SK-N-SH (cell line): ENCODE data around the gene LNX2. TPM values are rescaled to one million over a fixed set of nuclear protein-coding genes. Genes with fewer than 3 reads are reported as not detected.

Experiments
- CTCF ChIA-PET: fragments of 300-600, 350-600 bp; formaldehyde crosslinking; extraction: SDS; loops from one replicate; lab custom pipeline; 2021; lab: Yijun Ruan, JAX
- POLR2A ChIA-PET: fragments of 350-600 bp; sonication (Branson Sonifier 250); formaldehyde crosslinking; extraction: SDS; loops from one replicate; lab custom pipeline; 2020; ENCODE audit warnings: antibody characterized with exemption, inconsistent platforms; lab: Yijun Ruan, JAX
- DNase-seq: peaks from one replicate; pipeline ENCODE4 v3.0.0; 2012
- H2AFZ ChIP-seq: fragments of 200-600 bp; sonication (generic); 2 replicates; pipeline ENCODE4 v1.8.1; 2016; ENCODE audit warnings: antibody characterized with exemption, mild to moderate bottlenecking, low read depth
- H3F3A ChIP-seq: fragments of 200-600 bp; sonication (generic); replicated peaks from 2 replicates; pipeline ENCODE3; 2016; ENCODE audit warnings: antibody characterized with exemption, mild to moderate bottlenecking; ENCODE audit not compliant: insufficient read depth
- H3K27ac ChIP-seq, 2 experiments: fragments of 200-500 bp in 1 of 2; fragments of 200-600 bp in 1 of 2; sonication (Bioruptor generic) in 1 of 2; sonication (generic), shearing (Covaris generic) in 1 of 2; 2 replicates each; pipeline versions ENCODE4 v1.5.1 to v1.6.1; 2014 to 2016; ENCODE audit warnings: low read depth in 2 of 2, inconsistent platforms in 1 of 2, low read length in 1 of 2, mild to moderate bottlenecking in 1 of 2, mixed read lengths in 1 of 2
- H3K27me3 ChIP-seq: fragments of 200-600 bp; sonication (generic), shearing (Covaris generic); 2 replicates; pipeline ENCODE4 v1.6.1; 2016; ENCODE audit warnings: mixed run types; ENCODE audit not compliant: insufficient read depth
- H3K36me3 ChIP-seq, 2 experiments: fragments of 200-500 bp in 1 of 2; fragments of 200-600 bp in 1 of 2; sonication (Bioruptor generic) in 1 of 2; sonication (generic) in 1 of 2; replicated peaks in 1 of 2; 2 replicates each; pipeline versions ENCODE3 to v1.5.1; 2014 to 2016; ENCODE audit warnings: low read length in 1 of 2, mild to moderate bottlenecking in 1 of 2; ENCODE audit not compliant: insufficient read depth in 2 of 2, control insufficient read depth in 1 of 2
- H3K4me1 ChIP-seq, 2 experiments: fragments of 200-500 bp in 1 of 2; fragments of 200-600 bp in 1 of 2; sonication (Bioruptor generic) in 1 of 2; sonication (generic), shearing (Covaris generic) in 1 of 2; 2 replicates each; pipeline versions ENCODE4 v1.5.1 to v1.6.1; 2014 to 2016; ENCODE audit warnings: low read depth in 1 of 2, low read length in 1 of 2, mixed run types in 1 of 2; ENCODE audit not compliant: insufficient read depth in 2 of 2, control insufficient read depth in 1 of 2
- H3K4me2 ChIP-seq: fragments of 200-600 bp; sonication (generic), shearing (Covaris generic); 2 replicates; pipeline ENCODE4 v1.6.1; 2017; ENCODE audit warnings: mixed run types
- H3K4me3 ChIP-seq, 2 experiments: fragments of 200-500 bp in 1 of 2; fragments of 200-600 bp in 1 of 2; sonication (Bioruptor generic) in 1 of 2; sonication (generic), shearing (Covaris generic) in 1 of 2; 2 replicates each; pipeline versions ENCODE4 v1.5.1 to v1.8.1; 2014 to 2016; ENCODE audit warnings: low read depth in 2 of 2, inconsistent platforms in 1 of 2, low read length in 1 of 2, mild to moderate bottlenecking in 1 of 2, mixed read lengths in 1 of 2, moderate library complexity in 1 of 2
- H3K79me2 ChIP-seq: fragments of 200-600 bp; sonication (generic); 2 replicates; pipeline ENCODE4 v1.8.1; 2017; ENCODE audit warnings: mild to moderate bottlenecking; ENCODE audit not compliant: insufficient read depth
- H3K9ac ChIP-seq: fragments of 200-600 bp; sonication (generic); 2 replicates; pipeline ENCODE4 v1.6.1; 2017; ENCODE audit warnings: mixed run types
- H3K9me2 ChIP-seq: fragments of 200-600 bp; sonication (generic); 2 replicates; pipeline ENCODE4 v1.6.1; 2017; ENCODE audit warnings: mixed run types
- H3K9me3 ChIP-seq: fragments of 200-600 bp; sonication (generic); 2 replicates; pipeline ENCODE4 v1.6.1; 2017; ENCODE audit warnings: mixed run types, mild to moderate bottlenecking, moderate library complexity
- H4K20me1 ChIP-seq: fragments of 200-600 bp; sonication (generic); 2 replicates; pipeline ENCODE4 v1.6.1; 2017; ENCODE audit warnings: mild to moderate bottlenecking, mixed run types; ENCODE audit not compliant: insufficient read depth
- CTCF ChIP-seq: fragments of 200-600 bp; sonication (generic); IDR thresholded peaks from 2 replicates; pipeline ENCODE4 v1.6.1; 2017; ENCODE audit warnings: antibody characterized with exemption, mild to moderate bottlenecking, moderate library complexity
- EP300 ChIP-seq, 2 experiments: IDR thresholded peaks; 2 replicates each; pipeline versions ENCODE4 v1.4.0 to v1.6.1; 2012; ENCODE audit warnings: borderline replicate concordance in 1 of 2, low read depth in 1 of 2, low read length in 1 of 2
- FOSL2 ChIP-seq: IDR thresholded peaks from 2 replicates; pipeline ENCODE4 v1.4.0; 2012; ENCODE audit warnings: low read depth, mild to moderate bottlenecking, moderate library complexity, borderline replicate concordance
- FOXJ3 ChIP-seq: sonication (generic); formaldehyde crosslinking; IDR thresholded peaks from 2 replicates; pipeline ENCODE4 v1.5.1; 2020; ENCODE audit warnings: mild to moderate bottlenecking, missing genetic modification reagents
- FOXM1 ChIP-seq: IDR thresholded peaks from 2 replicates; pipeline ENCODE4 v1.4.0; 2012; ENCODE audit warnings: low read depth, mild to moderate bottlenecking
- GATA2 ChIP-seq: sonication (generic); formaldehyde crosslinking; IDR thresholded peaks from 2 replicates; pipeline ENCODE4 v1.5.0; 2020; ENCODE audit warnings: mild to moderate bottlenecking, missing genetic modification reagents
- JUND ChIP-seq: IDR thresholded peaks from 2 replicates; pipeline ENCODE4 v1.4.0; 2012
- MEF2A ChIP-seq: IDR thresholded peaks from 2 replicates; pipeline ENCODE4 v1.4.0; 2012; ENCODE audit warnings: low read depth, borderline replicate concordance
- MXI1 ChIP-seq: IDR thresholded peaks from 2 replicates; pipeline ENCODE4 v1.6.1; 2012; ENCODE audit warnings: mild to moderate bottlenecking, low read depth, low read length, improper control_type of control experiment
- NRF1 ChIP-seq: IDR thresholded peaks from 2 replicates; pipeline ENCODE4 v1.6.1; 2012; ENCODE audit warnings: low read depth, mild to moderate bottlenecking, low read length
- RAD21 ChIP-seq: IDR thresholded peaks from 2 replicates; pipeline ENCODE4 v1.6.1; 2012; ENCODE audit warnings: mild to moderate bottlenecking, low read length
- REST ChIP-seq: IDR thresholded peaks from 2 replicates; pipeline ENCODE4 v1.6.1; 2012; ENCODE audit warnings: mild to moderate bottlenecking, low read depth, low read length, moderate library complexity
- RXRA ChIP-seq: IDR thresholded peaks from 2 replicates; pipeline ENCODE4 v1.4.0; 2012; ENCODE audit warnings: low read depth, mild to moderate bottlenecking, borderline replicate concordance
- TAF1 ChIP-seq: IDR thresholded peaks from 2 replicates; pipeline ENCODE4 v1.6.1; 2012; ENCODE audit warnings: low read depth, mild to moderate bottlenecking, low read length, moderate library complexity, borderline replicate concordance
- YY1 ChIP-seq: IDR thresholded peaks from 2 replicates; pipeline ENCODE4 v1.4.0; 2012; ENCODE audit warnings: low read depth, mild to moderate bottlenecking
- WGBS: methylation state at CpG from one replicate; pipeline ENCODE4 v1.1.6; 2017; ENCODE audit warnings: low lambda C conversion rate; 5-methylcytosine and 5-hydroxymethylcytosine counted together
- polyA plus RNA-seq, 3 experiments: library from polyadenylated mRNA; depleted of rRNA; stranded (reverse); fragments of >200 nt; gene quantifications; 2 replicates each; pipeline ENCODE4 v1.2.3, GENCODE V29; 2012
- TF ChIP-seq, protein P1 (sequence below): IDR thresholded peaks from 2 replicates; pipeline ENCODE4; 2012
- TF ChIP-seq, protein P2 (sequence below): fragments of 150-350 bp; IDR thresholded peaks from 2 replicates; pipeline ENCODE4 v1.6.1; 2017; ENCODE audit warnings: antibody characterized with exemption, low read length, low read depth, borderline replicate concordance

Gene LNX2
- polyA plus RNA-seq, 1 of the 3 experiments (the other 2 are of a cell fraction), result 3.7 TPM

GRCh38 chr13:27632214-27632613 is 11.9 kb upstream of the LNX2 start:
- no peak overlapping the region for H3K4me2 ChIP-seq
- 94% methylated on average over 4 of the region's 4 CpGs for WGBS
- H3K27me3 ChIP-seq, result no peaks in the 10 kb centered on the region
- H3K4me3 ChIP-seq, result no peak overlapping the region
- H3F3A ChIP-seq, result peaks cover 4% of the 10 kb centered on the region
- H3K9ac ChIP-seq, result no peak overlapping the region
- TF ChIP-seq CTCF, result no peak
- TF ChIP-seq RXRA, result no peak
- no peak for TF ChIP-seq FOXM1
- TF ChIP-seq REST, result no peak
- no peak for TF ChIP-seq RAD21
- no peak for TF ChIP-seq NRF1
- TF ChIP-seq MEF2A, result no peak
- TF ChIP-seq EP300 (IDR thresholded peaks at IDR 0.05; ENCODE audit: borderline replicate concordance in 1 of 2, low read depth in 1 of 2, low read length in 1 of 2), result no peak
- TF ChIP-seq, protein P1, sequence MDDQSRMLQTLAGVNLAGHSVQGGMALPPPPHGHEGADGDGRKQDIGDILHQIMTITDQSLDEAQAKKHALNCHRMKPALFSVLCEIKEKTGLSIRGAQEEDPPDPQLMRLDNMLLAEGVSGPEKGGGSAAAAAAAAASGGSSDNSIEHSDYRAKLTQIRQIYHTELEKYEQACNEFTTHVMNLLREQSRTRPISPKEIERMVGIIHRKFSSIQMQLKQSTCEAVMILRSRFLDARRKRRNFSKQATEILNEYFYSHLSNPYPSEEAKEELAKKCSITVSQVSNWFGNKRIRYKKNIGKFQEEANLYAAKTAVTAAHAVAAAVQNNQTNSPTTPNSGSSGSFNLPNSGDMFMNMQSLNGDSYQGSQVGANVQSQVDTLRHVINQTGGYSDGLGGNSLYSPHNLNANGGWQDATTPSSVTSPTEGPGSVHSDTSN, result no peak
- TF ChIP-seq TAF1, result no peak
- TF ChIP-seq FOSL2, result no peak
- no peak for TF ChIP-seq MXI1
- TF ChIP-seq JUND, result no peak
- no peak for TF ChIP-seq FOXJ3 (CRISPR knock-in tag)
- no peak for TF ChIP-seq YY1
- TF ChIP-seq, protein P2, sequence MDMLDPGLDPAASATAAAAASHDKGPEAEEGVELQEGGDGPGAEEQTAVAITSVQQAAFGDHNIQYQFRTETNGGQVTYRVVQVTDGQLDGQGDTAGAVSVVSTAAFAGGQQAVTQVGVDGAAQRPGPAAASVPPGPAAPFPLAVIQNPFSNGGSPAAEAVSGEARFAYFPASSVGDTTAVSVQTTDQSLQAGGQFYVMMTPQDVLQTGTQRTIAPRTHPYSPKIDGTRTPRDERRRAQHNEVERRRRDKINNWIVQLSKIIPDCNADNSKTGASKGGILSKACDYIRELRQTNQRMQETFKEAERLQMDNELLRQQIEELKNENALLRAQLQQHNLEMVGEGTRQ, result no peak
- TF ChIP-seq GATA2 (CRISPR knock-in tag), result no peak
- no peak overlapping the region for H2AFZ ChIP-seq
- ChIA-PET CTCF (interaction anchor here (0.7 to 1.3 kb wide), 3 partner anchors 10 to 99 kb away, joined by 4 read pairs; partner anchors contain the start of genes LNX2 and POLR1D), POLR2A (no interaction called here)
- H3K4me1 ChIP-seq, result peaks cover 3 to 10% of the 10 kb centered on the region in 2 experiments; a peak in 3 of 4 replicates
- H3K27ac ChIP-seq, result no peak overlapping the region
- H3K79me2 ChIP-seq, result peaks cover 68% of the 10 kb centered on the region
- no peaks in the 10 kb centered on the region for H3K9me3 ChIP-seq
- H4K20me1 ChIP-seq, result peaks cover 58% of the 10 kb centered on the region
- peaks cover 21 to 23% of the 10 kb centered on the region in 2 experiments for H3K36me3 ChIP-seq
- DNase-seq, result no peak
- H3K9me2 ChIP-seq, result no peaks in the 10 kb centered on the region
